NCI-H1092 (cell line): ENCODE results near the gene UBE2QL1.

Experiments
- DNase-seq: peaks from one replicate; lab custom pipeline; 2025; lab: John Stamatoyannopoulos, UW

Gene UBE2QL1

DNA sequence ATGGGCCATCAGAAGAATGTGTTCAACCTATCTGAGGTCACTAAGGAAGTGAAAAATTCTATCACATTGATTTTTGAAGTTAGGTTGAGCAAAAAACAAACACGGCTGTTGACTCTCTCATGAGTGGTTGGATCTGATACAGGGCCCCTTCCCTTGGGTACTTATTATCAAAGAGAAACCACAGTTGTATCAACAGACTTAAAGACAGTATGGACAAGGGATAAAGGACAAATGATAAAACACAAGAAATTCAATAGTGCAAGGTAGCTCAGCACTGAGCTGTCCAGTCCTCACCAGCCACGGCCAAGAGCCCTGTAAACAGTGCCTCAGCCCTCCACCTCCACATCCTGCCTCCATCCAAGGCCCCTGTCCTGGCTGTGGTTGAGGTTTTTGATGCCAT, 86.9 kb downstream of the UBE2QL1 start:
- DNase-seq, result no peak

DNA sequence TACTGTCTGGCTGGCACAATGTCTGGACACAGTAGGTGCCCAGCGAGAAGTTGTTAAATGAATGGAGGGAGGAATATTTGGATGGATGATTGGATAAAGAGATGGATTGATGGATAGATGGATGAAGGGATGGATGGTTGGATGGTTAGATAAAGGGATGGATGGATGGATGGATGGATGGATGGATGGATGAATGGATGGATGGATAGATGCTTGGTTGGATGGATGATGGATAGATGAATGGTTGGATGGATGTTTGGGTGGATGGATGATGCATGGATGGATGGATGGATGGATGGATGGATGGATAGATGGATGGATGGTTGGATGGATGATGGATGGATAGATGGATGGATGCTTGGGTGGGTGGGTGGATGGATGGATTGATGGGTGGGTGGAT, 90.4 kb downstream of the UBE2QL1 start:
- DNase-seq, result no peak

DNA sequence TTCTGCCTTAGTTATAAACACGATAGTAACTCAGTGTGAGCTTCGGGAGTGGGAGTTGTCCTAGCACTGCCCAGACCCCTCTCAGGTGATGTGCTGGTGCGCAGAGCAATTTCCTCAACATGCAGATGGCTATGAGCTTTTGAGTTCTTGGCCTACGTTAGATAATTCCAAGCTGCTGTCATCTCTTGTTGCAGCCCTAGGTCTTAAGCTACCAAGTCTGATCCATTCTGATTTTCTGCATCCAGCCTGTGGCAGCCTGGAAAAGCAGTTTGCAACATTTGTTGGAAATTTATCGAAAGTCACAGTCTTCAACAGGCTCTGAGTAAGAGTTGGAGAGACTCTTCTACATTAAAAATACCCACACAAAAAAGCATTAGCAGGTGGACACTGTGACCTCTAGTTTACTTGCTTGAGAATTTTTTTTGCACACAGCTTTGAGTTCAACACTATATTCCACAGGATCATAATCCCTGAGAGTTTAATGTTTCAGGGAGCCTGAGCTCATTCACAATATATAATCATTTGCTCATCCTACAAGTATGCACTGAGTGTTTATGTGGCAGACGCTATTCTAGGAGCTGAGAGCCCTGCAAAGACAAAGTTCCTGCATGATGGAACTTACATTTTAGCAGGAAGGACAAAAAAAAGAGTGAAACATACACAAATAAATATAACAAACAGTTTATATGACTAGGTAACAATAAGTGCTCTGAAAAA, 91.6 kb downstream of the UBE2QL1 start:
- no peak for DNase-seq

DNA sequence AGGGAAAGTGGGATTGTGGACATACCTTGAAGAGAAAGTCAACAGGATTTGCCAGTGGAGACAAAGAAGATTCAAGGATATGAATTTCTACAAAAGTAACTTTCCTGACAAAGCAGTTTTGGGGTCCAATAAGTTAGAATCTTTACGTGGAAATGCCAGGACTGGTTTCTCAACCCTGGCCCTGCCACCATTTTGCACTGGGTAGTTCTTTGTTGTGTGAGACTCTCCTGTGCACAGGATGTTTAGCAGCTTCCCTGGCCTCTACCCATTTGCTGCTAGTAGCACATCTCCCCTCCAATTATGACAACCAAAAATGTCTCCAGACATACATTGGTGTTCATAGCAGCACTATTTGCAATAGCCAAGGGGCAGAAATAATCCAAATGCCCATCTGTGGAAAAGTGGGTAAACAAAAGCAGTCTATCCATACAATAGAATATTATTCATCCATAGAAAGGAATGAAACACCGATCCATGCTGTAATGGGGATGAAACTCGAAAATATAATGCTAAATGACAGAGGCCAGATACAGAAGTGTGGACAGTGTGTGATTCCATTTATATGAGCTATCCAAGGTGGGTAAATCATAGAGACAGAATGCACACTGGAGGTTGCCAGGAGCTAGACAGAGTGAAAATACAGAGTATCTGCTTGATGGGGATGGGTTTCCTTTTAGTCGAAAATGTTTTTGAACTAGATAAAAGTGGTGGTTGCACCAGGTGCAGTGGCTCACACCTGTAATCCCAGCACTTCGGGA, 92.8 kb downstream of the UBE2QL1 start:
- DNase-seq, result no peak

DNA sequence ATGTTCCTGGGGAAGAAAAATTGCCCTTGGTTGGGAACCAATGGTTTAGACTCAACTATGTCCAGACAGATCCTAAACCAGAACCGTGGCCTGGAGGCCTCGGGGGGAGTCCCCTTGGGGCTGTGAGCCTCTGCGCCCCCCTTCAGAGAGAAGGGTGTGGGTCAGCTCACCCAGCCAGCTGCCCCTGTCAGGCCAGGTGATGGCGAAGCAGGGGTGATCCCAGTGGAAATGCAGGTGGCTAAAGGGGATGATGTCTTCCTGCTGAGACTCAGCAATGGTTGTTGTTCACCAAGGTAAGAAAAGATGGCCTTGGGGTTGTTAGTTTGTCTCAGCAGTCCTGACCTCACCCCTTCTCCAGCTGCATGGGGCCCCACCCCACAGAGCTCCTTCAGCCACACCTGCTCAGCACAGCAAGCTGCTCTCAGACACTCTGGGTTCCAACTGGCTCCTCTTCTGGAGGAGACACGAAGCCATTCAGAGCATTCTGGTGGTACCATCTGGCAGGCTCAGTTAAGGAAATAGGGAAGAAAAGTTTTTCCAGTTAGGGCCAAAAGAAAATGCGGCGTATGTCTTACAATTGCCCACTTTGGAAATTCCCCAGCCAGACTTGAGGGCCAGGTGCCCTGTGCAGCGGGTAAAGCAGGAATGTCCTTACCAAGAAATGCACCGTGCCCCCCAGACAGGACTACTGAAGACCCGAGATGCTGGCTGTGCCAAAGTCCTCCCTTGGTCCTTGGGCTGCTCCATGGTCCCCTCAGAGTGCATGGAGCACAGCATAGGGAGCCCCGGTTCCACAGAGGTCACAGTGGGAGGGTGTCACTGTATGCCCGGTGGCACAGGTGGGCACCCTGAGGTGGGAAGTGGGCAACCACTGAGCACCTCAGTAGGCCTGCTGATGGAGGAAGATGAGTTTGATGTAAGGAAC, 94.0 kb downstream of the UBE2QL1 start:
- DNase-seq, result no peak

DNA sequence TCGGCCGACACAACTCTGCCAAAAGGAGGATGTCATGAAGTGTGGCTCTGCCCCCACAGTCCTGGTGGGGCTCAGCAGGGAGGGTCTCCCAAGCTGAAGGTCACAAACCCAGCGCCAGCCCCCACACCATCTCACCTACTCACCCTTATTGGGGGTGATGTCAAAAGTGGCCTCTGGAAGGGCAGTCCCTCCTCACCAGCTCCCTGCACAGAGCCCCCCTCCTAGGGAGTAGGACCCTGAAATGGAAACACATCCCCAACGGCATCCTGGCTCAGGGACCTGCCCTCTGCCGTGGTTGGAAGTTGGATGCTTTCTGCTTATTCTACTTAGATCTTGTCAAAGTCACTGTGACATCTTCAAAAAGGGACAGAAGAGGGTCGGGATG, 94.7 kb downstream of the UBE2QL1 start:
- no peak for DNase-seq

DNA sequence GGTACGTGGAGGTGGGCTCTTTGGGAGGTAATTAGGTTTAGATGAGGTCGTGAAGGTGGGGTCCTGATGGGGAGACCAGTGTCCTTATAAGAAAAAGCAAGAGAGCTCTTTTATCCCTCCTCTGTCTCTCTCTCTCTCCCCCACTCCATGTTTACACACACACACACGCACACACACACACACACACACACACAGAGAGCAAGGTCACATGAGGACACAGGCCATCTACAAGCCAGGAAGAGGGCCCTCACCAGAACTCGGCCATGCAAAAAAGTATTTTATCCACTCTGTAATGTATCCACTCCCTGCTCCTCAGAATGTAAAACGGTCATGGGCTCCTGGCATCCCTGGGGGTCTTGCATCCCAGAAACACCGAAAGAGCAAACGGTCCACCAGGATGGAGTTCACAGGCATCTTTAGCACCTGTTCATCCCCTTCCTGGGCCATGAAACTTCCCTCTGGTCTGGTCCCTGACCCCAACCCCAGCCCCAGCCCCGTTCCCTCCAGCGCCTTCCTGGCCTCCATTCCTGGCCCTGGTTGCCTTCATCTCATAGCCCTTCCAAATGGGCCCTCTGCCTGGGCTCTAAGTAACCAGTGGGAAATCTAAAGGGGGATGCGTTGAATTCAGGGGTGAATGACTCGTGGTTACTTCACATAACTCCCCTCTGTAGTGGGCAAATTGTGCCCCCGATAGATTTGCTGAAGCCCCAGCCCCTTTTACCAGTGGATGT, 95.3 kb downstream of the UBE2QL1 start:
- no peak for DNase-seq
